GM19324 (cell line): ENCODE data around the gene INHBB.

Experiments used
- ATAC-seq: cut with Tn5 transposase; IDR thresholded peaks from one replicate; pipeline ENCODE4 v1.9.1; 2021; ENCODE audit warnings: mild to moderate bottlenecking, moderate library complexity; ENCODE audit not compliant: unreplicated experiment, low FRiP score

INHBB gene

DNA sequence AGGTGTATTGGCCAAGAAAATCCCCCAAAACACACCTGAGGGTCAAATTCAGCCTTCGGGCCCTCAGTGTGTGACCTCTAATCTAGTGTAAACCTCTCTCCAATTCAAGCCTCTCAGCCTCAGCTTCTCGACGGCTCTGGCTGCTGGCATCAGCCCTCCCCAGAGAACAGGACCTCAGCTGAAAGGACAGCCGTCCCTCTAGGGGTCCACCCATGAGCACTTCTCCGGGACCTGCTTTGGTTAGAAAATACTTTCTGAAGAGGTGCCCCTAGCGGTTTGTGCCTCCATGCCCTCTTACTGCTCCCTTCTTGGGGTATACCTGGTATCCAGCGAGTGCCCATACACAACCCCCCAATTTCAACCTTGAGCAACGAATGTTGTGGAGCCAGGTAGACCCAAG lies 48.8 kb downstream of the INHBB start:
- ATAC-seq = no peak

DNA sequence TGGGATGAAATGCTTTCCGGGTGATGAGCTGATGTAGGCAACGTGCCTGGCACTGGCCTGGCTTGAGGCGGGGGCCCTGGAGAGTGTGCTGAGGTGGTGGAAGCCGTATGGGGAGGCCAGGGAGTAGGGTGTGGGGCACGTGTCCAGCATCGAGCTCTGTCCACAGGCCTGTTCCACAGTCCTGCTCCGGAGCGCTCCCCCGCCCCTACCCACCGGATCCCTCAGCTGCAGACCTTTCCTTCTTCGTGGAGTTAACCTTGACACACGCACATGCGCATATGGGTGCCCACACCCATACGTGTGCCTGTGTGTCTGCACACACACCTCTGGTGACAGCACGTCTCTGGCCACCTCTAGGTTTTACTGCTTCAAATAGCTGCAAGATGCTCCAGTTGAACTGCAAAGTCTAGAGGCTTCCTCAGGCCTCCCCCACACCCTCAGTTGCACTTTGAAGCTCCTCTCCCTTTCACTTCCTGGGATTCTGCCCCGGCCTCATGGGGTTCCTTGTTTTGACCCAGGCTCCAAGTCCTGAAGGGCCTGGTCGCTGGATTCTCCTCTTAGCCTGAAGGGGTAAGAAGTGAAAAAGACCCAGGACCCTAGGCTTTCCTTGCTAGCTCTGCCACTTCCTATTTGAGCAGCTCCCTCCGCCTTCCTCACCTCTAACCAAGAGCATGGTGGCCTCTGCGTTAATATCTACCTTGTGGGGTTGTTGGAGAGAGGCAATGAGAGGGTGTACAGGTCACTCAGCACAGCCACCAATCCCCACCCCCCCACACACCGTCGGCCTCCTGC lies 49.5 kb downstream of the INHBB start:
- no peak for ATAC-seq

DNA sequence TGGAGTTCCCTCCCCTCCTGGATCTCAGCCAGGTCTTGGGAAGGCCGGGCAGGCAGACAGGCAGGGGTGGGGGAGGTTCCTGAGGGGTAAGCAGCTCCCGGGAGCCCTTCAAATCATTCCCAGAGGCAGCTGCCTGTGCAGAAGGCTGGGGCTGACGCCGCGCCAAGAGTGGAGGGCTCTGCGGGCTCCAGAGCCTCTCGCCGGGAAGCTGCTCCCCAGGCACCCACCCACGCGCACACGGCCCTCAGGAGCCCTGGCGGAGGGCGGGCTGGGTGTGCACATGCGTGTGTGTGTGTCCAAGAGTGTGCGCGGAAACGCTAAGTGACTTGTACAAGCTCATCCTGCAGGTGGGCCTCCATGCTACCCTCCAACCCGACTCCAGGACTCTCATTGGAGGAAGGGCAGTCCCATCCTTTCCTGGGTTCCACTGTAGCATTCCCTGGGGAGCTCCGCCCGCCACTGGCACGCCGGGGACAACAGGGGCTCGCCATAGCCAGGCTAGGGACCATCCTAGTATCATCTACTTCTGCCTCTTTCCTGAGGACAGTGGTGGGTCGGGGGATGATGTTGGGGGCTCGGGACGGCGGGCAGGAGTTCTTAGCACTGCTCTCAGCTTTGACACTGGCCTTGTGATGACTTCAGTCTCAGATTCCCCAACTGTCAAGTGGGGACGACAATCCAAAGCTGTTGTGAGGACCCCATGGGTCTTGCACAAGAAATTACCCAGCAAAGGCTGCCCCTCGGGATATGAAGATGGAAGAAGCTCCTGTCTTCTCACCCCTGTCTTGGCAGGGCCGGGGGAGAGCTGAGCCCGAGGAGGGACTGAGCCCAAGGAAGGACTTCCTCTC lies 50.3 kb downstream of the INHBB start:
- no peak for ATAC-seq

DNA sequence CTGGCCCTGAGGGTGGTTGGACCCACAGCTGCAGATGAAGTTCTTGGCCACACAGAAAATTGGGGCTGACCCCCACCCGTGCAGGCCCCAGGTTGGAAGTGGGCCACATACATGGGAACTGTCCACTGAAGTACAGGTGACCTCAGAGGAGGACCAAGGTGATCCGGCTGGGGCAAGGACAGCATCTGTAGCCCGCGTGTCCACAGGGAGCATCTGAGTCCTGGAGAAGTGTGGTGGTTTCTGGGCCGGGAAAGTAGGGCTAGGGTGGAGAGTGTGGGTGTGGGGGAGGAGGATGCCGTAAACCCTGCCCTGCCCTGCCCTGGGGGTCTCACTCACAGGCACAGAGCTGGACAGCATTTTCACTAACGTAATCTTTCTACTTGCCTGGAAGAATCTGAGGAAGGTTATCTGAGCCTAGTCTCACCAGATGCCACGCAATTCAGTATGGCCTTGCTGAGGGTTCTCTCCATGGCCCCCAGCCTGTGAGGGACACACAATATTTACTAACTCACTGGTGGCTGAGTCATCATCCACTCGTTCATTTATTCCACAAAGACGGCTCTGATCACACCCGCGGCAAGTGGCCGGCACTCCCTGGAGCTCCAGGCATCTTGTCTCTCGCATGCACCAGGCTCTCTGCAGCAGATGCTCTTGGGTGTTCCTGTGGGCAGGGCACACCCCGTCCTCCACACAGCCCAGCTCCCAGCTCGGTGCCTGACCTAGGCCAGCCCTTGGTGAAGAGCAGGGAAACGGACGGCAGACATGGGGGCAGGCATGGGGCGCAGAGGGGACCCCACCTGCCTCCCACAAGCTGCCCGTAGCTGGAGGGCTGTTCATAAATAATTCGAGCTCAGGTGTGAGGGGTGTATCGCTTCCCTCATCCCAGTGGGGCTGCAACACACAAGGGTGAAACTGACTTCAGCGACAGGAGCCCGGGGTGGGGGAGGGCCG lies 51.2 kb downstream of the INHBB start:
- no peak for ATAC-seq

DNA sequence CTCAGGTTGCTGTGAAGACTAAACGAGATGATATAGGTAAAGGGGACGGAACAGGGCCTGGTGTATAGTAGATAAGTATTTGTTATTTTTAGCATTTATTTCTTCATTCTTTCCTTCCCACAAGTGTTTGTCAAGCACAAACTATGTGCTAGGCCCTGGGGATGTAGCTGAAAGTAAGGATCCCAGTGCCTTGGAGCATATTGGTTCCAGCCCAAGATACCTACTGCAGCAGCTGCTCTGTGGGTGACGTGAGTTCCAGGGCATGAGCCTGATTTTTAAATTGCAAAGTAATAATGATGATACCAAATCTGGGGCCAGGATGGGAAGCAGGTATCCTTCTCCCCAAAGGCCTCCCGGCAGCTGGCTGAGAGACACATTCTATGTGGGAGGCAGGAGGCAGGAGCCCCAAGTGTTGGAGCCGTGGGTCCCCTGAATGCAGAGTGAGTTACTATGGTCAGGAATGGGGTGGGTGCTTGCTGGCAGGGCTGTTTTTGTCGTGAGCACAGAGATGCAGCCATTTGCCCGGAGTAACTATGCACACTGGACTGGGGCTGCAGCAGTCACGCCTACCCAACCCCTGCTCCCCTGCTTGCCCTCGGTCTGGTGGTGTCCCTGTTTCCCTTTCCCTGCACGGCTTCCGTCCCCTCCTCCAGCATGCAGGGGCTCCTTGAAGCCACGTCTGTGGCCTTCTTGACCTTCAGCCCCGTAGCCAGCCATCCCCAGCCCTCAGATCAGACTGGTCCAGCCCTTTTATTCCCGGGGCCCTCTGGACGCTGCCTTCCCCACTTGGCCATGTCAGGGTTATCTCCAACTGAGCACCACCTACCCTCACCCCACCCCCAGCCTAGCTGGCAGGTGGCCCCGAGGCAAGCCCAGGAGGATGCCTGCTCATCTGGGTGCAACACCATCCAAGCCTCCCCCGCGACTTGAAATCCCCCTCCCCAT lies 52.4 kb downstream of the INHBB start:
- no peak for ATAC-seq

DNA sequence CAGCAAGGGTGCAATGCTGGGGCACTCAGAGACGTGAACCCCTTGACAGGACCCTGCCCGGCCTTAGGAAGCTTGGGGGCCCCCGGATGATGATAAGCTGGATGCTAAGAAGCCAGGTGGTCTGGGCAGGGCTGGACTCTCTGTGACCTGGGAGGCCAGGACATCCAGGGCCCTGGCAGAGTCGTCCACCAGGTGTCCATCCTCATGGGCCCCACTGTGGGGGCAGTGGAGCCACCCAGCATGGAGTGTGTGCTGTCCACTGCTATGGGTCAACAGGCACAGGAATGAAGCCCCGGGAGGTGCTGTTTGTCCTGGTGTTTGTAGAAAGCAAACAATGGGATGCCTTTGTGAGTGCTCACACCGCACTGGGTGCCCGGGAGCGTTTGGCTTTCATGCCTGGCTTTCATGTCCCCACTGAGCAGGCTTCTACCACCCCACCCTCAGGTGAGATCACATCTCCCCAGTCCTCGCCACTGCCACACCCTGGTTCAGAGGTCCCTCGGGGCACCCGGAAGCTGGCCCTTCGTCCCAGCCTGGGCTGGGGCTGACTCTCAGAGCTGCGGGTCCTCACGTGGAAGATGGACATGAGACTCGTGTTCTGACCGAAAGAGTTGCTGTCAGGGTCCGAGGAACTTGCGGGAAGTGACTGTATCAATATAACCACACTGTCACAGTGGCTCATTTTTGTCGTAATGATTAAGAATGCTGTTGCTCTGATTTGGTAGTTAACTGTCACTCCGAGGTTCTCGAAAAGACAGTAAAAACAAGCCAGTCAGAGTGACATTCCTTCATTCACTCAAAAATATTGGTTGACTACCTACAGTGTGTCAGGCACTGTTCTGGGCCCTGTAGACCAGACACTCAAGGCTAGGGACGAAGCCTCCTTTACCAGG lies 53.3 kb downstream of the INHBB start:
- no peak for ATAC-seq

DNA sequence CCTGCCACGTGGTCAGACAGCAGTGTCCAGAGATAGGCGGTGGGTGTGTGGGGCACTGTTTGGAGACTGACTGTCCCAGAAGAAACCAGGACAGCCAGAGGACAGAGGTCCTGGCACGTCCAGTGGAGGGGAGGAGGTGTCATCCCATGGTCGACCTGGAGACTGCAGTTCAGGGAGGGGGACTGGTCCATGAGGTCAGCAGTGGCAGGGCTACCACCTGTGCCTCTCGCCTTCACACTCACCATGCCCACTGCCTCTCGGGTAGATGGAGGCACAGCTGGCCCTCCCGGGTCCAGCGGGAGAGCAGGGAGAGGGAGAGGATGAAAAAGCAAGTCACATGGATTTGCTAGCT lies 53.9 kb downstream of the INHBB start:
- no peak for ATAC-seq

DNA sequence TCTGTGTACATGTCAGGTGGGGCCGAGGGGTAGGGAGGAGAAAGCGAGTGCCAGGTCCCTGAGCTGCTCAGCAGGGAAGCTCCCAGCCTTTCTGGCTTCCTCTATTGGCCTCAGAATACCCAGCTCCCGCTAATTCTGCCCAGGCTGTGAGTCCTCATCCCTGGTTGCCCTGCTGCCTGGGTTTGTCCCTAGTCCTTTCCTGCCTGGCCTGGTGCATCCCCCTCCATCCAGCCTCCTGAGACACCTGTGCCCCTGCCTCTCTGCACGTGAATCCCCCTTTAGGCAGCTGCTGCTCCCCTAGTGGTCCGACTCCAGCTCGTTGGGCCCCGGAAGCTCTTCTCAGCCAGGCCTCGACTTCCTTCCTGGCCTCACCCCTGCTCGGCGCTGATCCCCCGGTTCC lies 54.6 kb downstream of the INHBB start:
- no peak for ATAC-seq
